Central memory CD4-positive, alpha-beta T cell (primary cell): ENCODE data around the gene RXYLT1.

Experiments used
- DNase-seq: peaks from one replicate; pipeline ENCODE4 v3.0.0; 2022

RXYLT1 gene

GRCh38 chr12:63844391-63845341, 65.0 kb downstream of the RXYLT1 start, which contains the start of gene SRGAP1:
SRGAP1 (plus strand) TSS chr12:63844700; CDS start chr12:63844817, 117 bp downstream.
- no peak for DNase-seq

- no peak for DNase-seq
Measured at GRCh38 chr12:63845726-63846125, 66.0 kb downstream of the RXYLT1 start.

GRCh38 chr12:63846238-63846967, 66.7 kb downstream of the RXYLT1 start:
- DNase-seq = no peak

GRCh38 chr12:63848450-63848849, 68.7 kb downstream of the RXYLT1 start:
- no peak for DNase-seq

- DNase-seq = no peak
Measured at GRCh38 chr12:63849106-63849620, 69.5 kb downstream of the RXYLT1 start.

GRCh38 chr12:63849641-63850040, 69.9 kb downstream of the RXYLT1 start:
- no peak for DNase-seq

GRCh38 chr12:63853978-63854377, 74.3 kb downstream of the RXYLT1 start:
- no peak for DNase-seq

GRCh38 chr12:63855299-63855698, 75.6 kb downstream of the RXYLT1 start:
- no peak for DNase-seq

GRCh38 chr12:63857771-63858670, 78.3 kb downstream of the RXYLT1 start:
- DNase-seq = no peak
